ENCODE results near the gene ZCCHC18. TPM values are rescaled to one million over a fixed set of nuclear protein-coding genes. Genes with fewer than 3 reads are reported as not detected.

ZCCHC18 gene
- total RNA-seq, 1 experiment from 2014 or later = not detected

- intact Hi-C loops (cut with micrococcal nuclease) = loop anchor here (1.0 to 10.0 kb wide), 3 partner anchors 38 to 602 kb away; no protein-coding TSS in a partner anchor
- Histone ChIP-seq H3K27me3 (ENCODE audit: insufficient read depth, low read length) (no peaks in the 10 kb centered on the region), H3K9me2 (ENCODE audit: insufficient read depth) (no peaks in the 10 kb centered on the region), H3K4me2 (ENCODE audit: low read length) (peak overlapping the region; percentile 62), H3K9me3 (ENCODE audit: control insufficient read depth in 1 of 2, insufficient read depth in 1 of 2, low read depth in 1 of 2, low read length in 2 of 2) (no peaks in the 10 kb centered on the region), H3K4me1 (ENCODE audit: control insufficient read depth in 1 of 2, insufficient read depth in 2 of 2, low read length in 2 of 2) (0 out of 4 replicates have a peak, but pooled peaks cover 0 to 2% of the 10 kb centered on the region in 2 experiments), H3K27ac (ENCODE audit: low read depth, low read length) (no peak overlapping the region), H2AFZ (ENCODE audit: low read depth, low read length, poor library complexity, severe bottlenecking) (no peak overlapping the region), H3K79me2 (ENCODE audit: insufficient read depth, low read length) (no peaks in the 10 kb centered on the region), H4K20me1 (ENCODE audit: insufficient read depth) (no peaks in the 10 kb centered on the region), H3K9ac (ENCODE audit: low read length) (no peak overlapping the region), H3K36me3 (ENCODE audit: control insufficient read depth in 1 of 2, insufficient read depth in 2 of 2, low read length in 2 of 2) (no peaks in the 10 kb centered on the region), H3K4me3 (replicated peaks in 1 of 2; ENCODE audit: low read depth in 1 of 2, low read length in 2 of 2) (peak overlapping the region; percentile 19 to 34; a peak in 3 of 4 replicates)
- BruUV-seq (replicated peaks) = no TSS peak
- peak; percentile 95 for ATAC-seq
- DNase-seq (ENCODE audit: low read depth, low spot score) = peak; percentile 63
- ChIA-PET POLR2A (no interaction called here), RAD21 (ENCODE audit: low non-redundant PET in 1 of 2, low total read pairs in 2 of 2, uncharacterized antibody in 2 of 2, unreplicated experiment in 2 of 2) (no interaction called here), CTCF (interaction anchor here (1.1 to 1.4 kb wide), 2 partner anchors 291 kb away, joined by 5 to 9 read pairs; no protein-coding TSS in a partner anchor)
- no peak for TF ChIP-seq EGR1 (IDR thresholded peaks at IDR 0.05; ENCODE audit: low read depth)
- no peak for TF ChIP-seq FOSL1 (IDR thresholded peaks at IDR 0.05; ENCODE audit: low read depth)
- TF ChIP-seq YY1 (IDR thresholded peaks at IDR 0.05; ENCODE audit: extremely low read depth, insufficient replicate concordance, low read depth, low read length) = no peak
- TF ChIP-seq RAD21 (IDR thresholded peaks at IDR 0.05; ENCODE audit: low read depth) = peak; percentile 69
- TF ChIP-seq ATF3 (IDR thresholded peaks at IDR 0.05) = no peak
- TF ChIP-seq POLR2A (IDR thresholded peaks at IDR 0.05; ENCODE audit: borderline replicate concordance, extremely low read depth, insufficient read depth, insufficient read length) = no peak
- no peak for TF ChIP-seq ZFX (IDR thresholded peaks at IDR 0.05)
- peak; percentile 49 to 56 (median 54); a peak in 5 of 6 replicates for TF ChIP-seq CTCF (IDR thresholded peaks at IDR 0.05 in 2 of 3, conservative IDR thresholded peaks at IDR 0.05 in 1 of 3; ENCODE audit: borderline replicate concordance in 1 of 3, insufficient read depth in 1 of 3, low read depth in 2 of 3, low read length in 2 of 3)
- no peak for TF ChIP-seq ZNF274 (IDR thresholded peaks at IDR 0.05; ENCODE audit: low read depth, low read length)
These were observed 24.1 kb downstream of the ZCCHC18 start for GRCh38 chrX:104136241-104137019.
